Loucy (cell line): ENCODE results near the gene HIGD1A.

Experiments
- CTCF ChIP-seq: fragments of 200-600 bp; sonication (generic); conservative IDR thresholded peaks from 2 replicates; pipeline ENCODE4 v1.5.1; 2014; ENCODE audit warnings: mild to moderate bottlenecking, antibody characterized with exemption, low read length
- EZH2phosphoT487 ChIP-seq: fragments of 200-600 bp; IDR thresholded peaks from 2 replicates; pipeline ENCODE4 v1.6.1; 2018; ENCODE audit warnings: antibody characterized with exemption, mild to moderate bottlenecking, moderate library complexity, borderline replicate concordance

GRCh38 chr3:42852441-42852840 lies 48.2 kb upstream of the HIGD1A start:
- TF ChIP-seq CTCF (no peak), EZH2phosphoT487 (no peak)
